OCI-LY7 (cell line): ENCODE measurements around the gene SYS1. TPM values are rescaled to one million over a fixed set of nuclear protein-coding genes. Genes with fewer than 3 reads are reported as not detected.

Experiments
- BruUV-seq: library from RNA; stranded (reverse); fragments of 400-500 nt; replicated peaks from 2 replicates; lab custom pipeline; 2021; lab: Mats Ljungman, UMichigan
- CTCF ChIA-PET: fragments of 300-600 bp; sonication (Branson Sonifier 250); formaldehyde crosslinking; loops from one replicate; lab custom pipeline; 2022; ENCODE audit warnings: antibody characterized with exemption; ENCODE audit not compliant: unreplicated experiment; lab: Charles Lee
- POLR2A ChIA-PET: fragments of 300-600 bp; sonication (Branson Sonifier 250); formaldehyde crosslinking; loops from one replicate; lab custom pipeline; 2022; ENCODE audit warnings: antibody characterized with exemption; lab: Charles Lee
- DNase-seq: peaks from one replicate; pipeline ENCODE4 v3.0.0-alpha.2; 2015; ENCODE audit warnings: low spot score
- H2AFZ ChIP-seq: fragments of 200-600 bp; sonication (generic), shearing (Covaris generic); 2 replicates; pipeline ENCODE4 v1.6.1; 2014; ENCODE audit warnings: mild to moderate bottlenecking, antibody characterized with exemption, low read length, moderate library complexity
- H3K27ac ChIP-seq: fragments of 200-600 bp; sonication (generic); 2 replicates; pipeline ENCODE4 v1.5.1; 2014; ENCODE audit warnings: mixed run types, low read depth, mild to moderate bottlenecking, moderate library complexity, low read length, inconsistent platforms; ENCODE audit not compliant: poor library complexity, severe bottlenecking
- H3K36me3 ChIP-seq: fragments of 200-600 bp; sonication (generic); 2 replicates; pipeline ENCODE4 v1.6.1; 2014; ENCODE audit warnings: mild to moderate bottlenecking, antibody characterized with exemption, low read length, moderate library complexity, mixed read lengths; ENCODE audit not compliant: insufficient read depth
- H3K4me1 ChIP-seq: fragments of 200-600 bp; sonication (generic); 2 replicates; pipeline ENCODE4 v1.5.1; 2014; ENCODE audit warnings: mild to moderate bottlenecking, low read length; ENCODE audit not compliant: insufficient read depth, poor library complexity, severe bottlenecking
- H3K4me2 ChIP-seq: fragments of 200-600 bp; sonication (generic); 2 replicates; pipeline ENCODE4 v1.6.1; 2014; ENCODE audit warnings: mild to moderate bottlenecking, low read length
- H3K4me3 ChIP-seq: fragments of 200-600 bp; sonication (generic); 2 replicates; pipeline ENCODE4 v1.5.1; 2014; ENCODE audit warnings: mild to moderate bottlenecking, low read depth, low read length; ENCODE audit not compliant: poor library complexity, severe bottlenecking
- H3K79me2 ChIP-seq: fragments of 200-600 bp; sonication (generic); 2 replicates; pipeline ENCODE4 v1.6.1; 2016; ENCODE audit warnings: low read depth, mild to moderate bottlenecking, low read length, moderate library complexity, mixed read lengths; ENCODE audit not compliant: insufficient read depth
- H3K9me2 ChIP-seq: fragments of 200-600 bp; sonication (generic); 2 replicates; pipeline ENCODE4 v1.6.1; 2016; ENCODE audit warnings: mild to moderate bottlenecking, low read length, mixed read lengths; ENCODE audit not compliant: insufficient read depth
- H3K9me3 ChIP-seq: fragments of 200-600 bp; sonication (generic); 2 replicates; pipeline ENCODE4 v1.6.1; 2014; ENCODE audit warnings: mild to moderate bottlenecking, mixed run types, low read length, mixed read lengths
- H4K20me1 ChIP-seq: fragments of 200-600 bp; sonication (generic); 2 replicates; pipeline ENCODE4 v1.6.1; 2014; ENCODE audit warnings: mild to moderate bottlenecking, antibody characterized with exemption, low read length, moderate library complexity, mixed read lengths; ENCODE audit not compliant: insufficient read depth
- EZH2phosphoT487 ChIP-seq: fragments of 200-600 bp; sonication (generic); IDR thresholded peaks from 2 replicates; pipeline ENCODE4 v1.6.1; 2018; ENCODE audit warnings: low read depth, borderline replicate concordance, mild to moderate bottlenecking, mixed run types, antibody characterized with exemption, low read length, moderate library complexity, mixed read lengths
- intact Hi-C: fragments of 100-400 bp; cut with micrococcal nuclease; formaldehyde crosslinking; loops from one replicate; pipeline ENCODE4 v1.10.0; 2022; ENCODE audit not compliant: unreplicated experiment
- total RNA-seq, 2 experiments: library from RNA; depleted of rRNA in 1 of 2; stranded (reverse); fragments of >200 nt in 1 of 2; shearing (Covaris generic) in 1 of 2; gene quantifications; 2 replicates each; pipeline ENCODE4 v1.2.3, GENCODE V29; 2014 to 2022
- TF ChIP-seq, protein P1 (sequence below): fragments of 200-600 bp; sonication (generic); conservative IDR thresholded peaks from 2 replicates; pipeline ENCODE4 v1.5.1; 2014; ENCODE audit warnings: mild to moderate bottlenecking, antibody characterized with exemption, low read length, moderate library complexity, mixed read lengths

The SYS1 gene
- total RNA-seq, 2 experiments from 2014 or later = 9.6 to 37.6 TPM

DNA sequence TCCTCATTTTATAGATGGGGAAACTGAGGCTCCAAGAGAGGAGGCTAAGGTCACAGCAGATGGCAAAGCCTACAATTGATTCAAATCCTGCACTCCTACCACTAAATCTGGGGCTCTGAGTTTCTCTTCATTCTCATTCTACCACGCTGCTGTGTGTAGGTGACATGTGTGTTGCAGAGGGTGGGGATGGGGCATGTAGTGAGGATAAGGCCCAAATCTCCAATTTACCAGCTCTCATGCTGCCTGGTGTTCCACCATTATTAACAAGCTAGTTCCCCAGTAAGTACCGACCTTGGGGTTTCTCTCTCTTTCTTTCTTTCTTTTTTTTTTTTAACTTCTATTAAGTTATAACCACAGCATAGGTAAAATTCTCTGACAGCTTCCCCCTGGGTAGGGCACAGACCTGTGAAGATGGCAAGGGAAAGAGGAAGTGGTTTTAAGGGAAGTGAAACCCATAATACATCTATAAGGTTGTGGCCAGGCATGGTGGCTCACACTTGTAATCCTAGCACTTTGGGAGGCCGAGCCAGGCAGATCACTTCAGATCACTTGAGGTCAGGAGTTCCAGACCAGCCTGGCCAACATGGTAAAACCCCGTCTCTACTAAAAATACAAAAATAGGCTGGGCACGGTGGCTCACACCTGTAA is 41.9 kb upstream of the SYS1 start:
- no peaks in the 10 kb centered on the region for H3K36me3 ChIP-seq
- intact Hi-C loops = loop anchor here (2.0 to 5.0 kb wide), 2 partner anchors 48 to 131 kb away; no protein-coding TSS in a partner anchor
- CTCF ChIA-PET = interaction anchor here (0.8 kb wide), 1 partner anchor 42 kb away, joined by 3 read pairs; no protein-coding TSS in a partner anchor
- peak overlapping the region; percentile 70 for H3K27ac ChIP-seq
- POLR2A ChIA-PET = interaction anchor here (0.7 to 1.0 kb wide), 3 partner anchors 14 to 451 kb away, joined by 3 to 4 read pairs (median 3); no protein-coding TSS in a partner anchor
- H3K4me2 ChIP-seq = peak overlapping the region; percentile 61
- TF ChIP-seq, protein P1, sequence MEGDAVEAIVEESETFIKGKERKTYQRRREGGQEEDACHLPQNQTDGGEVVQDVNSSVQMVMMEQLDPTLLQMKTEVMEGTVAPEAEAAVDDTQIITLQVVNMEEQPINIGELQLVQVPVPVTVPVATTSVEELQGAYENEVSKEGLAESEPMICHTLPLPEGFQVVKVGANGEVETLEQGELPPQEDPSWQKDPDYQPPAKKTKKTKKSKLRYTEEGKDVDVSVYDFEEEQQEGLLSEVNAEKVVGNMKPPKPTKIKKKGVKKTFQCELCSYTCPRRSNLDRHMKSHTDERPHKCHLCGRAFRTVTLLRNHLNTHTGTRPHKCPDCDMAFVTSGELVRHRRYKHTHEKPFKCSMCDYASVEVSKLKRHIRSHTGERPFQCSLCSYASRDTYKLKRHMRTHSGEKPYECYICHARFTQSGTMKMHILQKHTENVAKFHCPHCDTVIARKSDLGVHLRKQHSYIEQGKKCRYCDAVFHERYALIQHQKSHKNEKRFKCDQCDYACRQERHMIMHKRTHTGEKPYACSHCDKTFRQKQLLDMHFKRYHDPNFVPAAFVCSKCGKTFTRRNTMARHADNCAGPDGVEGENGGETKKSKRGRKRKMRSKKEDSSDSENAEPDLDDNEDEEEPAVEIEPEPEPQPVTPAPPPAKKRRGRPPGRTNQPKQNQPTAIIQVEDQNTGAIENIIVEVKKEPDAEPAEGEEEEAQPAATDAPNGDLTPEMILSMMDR = no peak
- no peak for TF ChIP-seq EZH2phosphoT487
- H3K9me3 ChIP-seq = peaks cover 5% of the 10 kb centered on the region; the same call in 1 of the 2 replicates
- H3K9me2 ChIP-seq = no peaks in the 10 kb centered on the region
- BruUV-seq = no TSS peak
- DNase-seq = peak; percentile 87
- H2AFZ ChIP-seq = 0 out of 2 replicates have a peak overlapping the region, but pooled peaks have one; percentile 33
- H3K79me2 ChIP-seq = no peaks in the 10 kb centered on the region
- peak overlapping the region; percentile 21 for H3K4me3 ChIP-seq
- no peaks in the 10 kb centered on the region for H4K20me1 ChIP-seq
- peaks cover 61% of the 10 kb centered on the region for H3K4me1 ChIP-seq

DNA sequence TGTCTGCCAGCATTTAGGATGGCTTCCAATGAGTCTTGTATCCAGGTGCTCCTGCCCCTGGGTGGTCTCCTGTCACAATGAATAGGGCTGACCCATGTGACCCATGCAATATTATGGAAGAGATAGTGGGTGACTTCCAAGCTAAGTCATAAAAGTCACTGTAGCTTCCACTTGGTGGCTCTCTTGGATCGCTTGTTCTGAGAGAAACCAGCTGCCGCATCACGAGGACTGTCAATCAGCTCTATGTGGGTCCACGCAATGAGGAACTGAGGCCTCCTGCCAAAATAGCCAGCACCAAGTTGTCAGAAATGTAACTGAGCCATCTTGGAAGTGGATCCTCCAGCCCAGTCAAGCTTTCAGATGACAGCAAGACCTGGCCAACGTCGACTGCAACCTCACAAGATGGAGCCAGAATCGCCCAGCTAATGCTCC is 40.0 kb upstream of the SYS1 start:
- no peak overlapping the region for H3K27ac ChIP-seq
- no peak overlapping the region for H3K4me2 ChIP-seq
- BruUV-seq = no TSS peak
- peaks cover 5% of the 10 kb centered on the region; the same call in 1 of the 2 replicates for H3K9me3 ChIP-seq
- ChIA-PET CTCF (no interaction called here), POLR2A (no interaction called here)
- no peak for TF ChIP-seq EZH2phosphoT487
- TF ChIP-seq, protein P1 = peak; percentile 74
- H3K9me2 ChIP-seq = no peaks in the 10 kb centered on the region
- no peak overlapping the region for H3K4me3 ChIP-seq
- H4K20me1 ChIP-seq = no peaks in the 10 kb centered on the region
- peak overlapping the region; percentile 43; the same call in 1 of the 2 replicates for H2AFZ ChIP-seq
- H3K4me1 ChIP-seq = peaks cover 68% of the 10 kb centered on the region
- intact Hi-C loops = loop anchor here (1.0 to 5.0 kb wide), 3 partner anchors 114 to 448 kb away; no protein-coding TSS in a partner anchor
- H3K79me2 ChIP-seq = no peaks in the 10 kb centered on the region
- DNase-seq = peak; percentile 75
- no peaks in the 10 kb centered on the region for H3K36me3 ChIP-seq

DNA sequence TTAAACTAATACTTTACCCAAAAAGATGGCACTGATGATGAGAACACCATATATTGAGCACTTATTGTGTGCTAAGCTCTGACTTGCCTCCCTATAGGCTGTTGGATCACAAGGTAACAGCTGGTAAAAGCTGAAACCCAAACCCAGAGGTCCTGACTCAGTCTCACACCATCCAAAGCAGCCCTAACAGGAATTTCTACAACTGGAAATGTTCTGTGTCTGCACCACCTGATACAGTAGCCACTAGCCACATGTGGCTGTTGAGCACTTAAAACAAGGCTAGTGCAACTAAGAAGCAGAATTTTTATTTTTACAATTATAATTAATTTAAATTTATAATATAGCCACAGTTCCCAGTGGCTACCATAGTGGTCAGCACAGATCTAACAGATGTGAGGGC is 39.2 kb upstream of the SYS1 start:
- peaks cover 62% of the 10 kb centered on the region for H3K4me1 ChIP-seq
- CTCF ChIA-PET = no interaction called here
- H3K4me3 ChIP-seq = no peak overlapping the region
- intact Hi-C loops = loop anchor here (1.0 to 5.0 kb wide), 3 partner anchors 113 to 448 kb away; no protein-coding TSS in a partner anchor
- no peaks in the 10 kb centered on the region for H3K9me2 ChIP-seq
- TF ChIP-seq, protein P1 = no peak
- no peak for TF ChIP-seq EZH2phosphoT487
- H3K79me2 ChIP-seq = no peaks in the 10 kb centered on the region
- DNase-seq = no peak
- H2AFZ ChIP-seq = no peak overlapping the region
- no peak overlapping the region for H3K27ac ChIP-seq
- BruUV-seq = no TSS peak
- peaks cover 5% of the 10 kb centered on the region; the same call in 1 of the 2 replicates for H3K9me3 ChIP-seq
- no peaks in the 10 kb centered on the region for H4K20me1 ChIP-seq
- no peak overlapping the region for H3K4me2 ChIP-seq
- POLR2A ChIA-PET = no interaction called here
- no peaks in the 10 kb centered on the region for H3K36me3 ChIP-seq
